UCSD-AML1 (cell line): ENCODE measurements around the gene ZNF132.
"Not testable (repeated sequence)": the region's sequence is repeated elsewhere in the genome, so short reads cannot be mapped to it uniquely, and the experiment has no call there.

Source experiments
- DNase-seq: peaks from one replicate; lab custom pipeline; 2025; ENCODE audit not compliant: unreplicated experiment; lab: John Stamatoyannopoulos, UW

Gene ZNF132

GRCh38 chr19:58439576-58440554 is at the start of gene ZNF132:
TSS of gene ZNF132 (minus strand) at chr19:58440153. CDS start at chr19:58439821, 332 bp downstream.
- DNase-seq, result peak; percentile 89

GRCh38 chr19:58484349-58484748 is 44.4 kb upstream of the ZNF132 start:
- DNase-seq, result not testable (repeated sequence)

- DNase-seq, result no peak
Measured at GRCh38 chr19:58483776-58484175, 43.8 kb upstream of the ZNF132 start.

GRCh38 chr19:58482372-58482771 is 42.4 kb upstream of the ZNF132 start:
- DNase-seq, result no peak

- no peak for DNase-seq
Measured at GRCh38 chr19:58480831-58481230, 40.9 kb upstream of the ZNF132 start.

- DNase-seq, result no peak
Measured at GRCh38 chr19:58480481-58480830, 40.5 kb upstream of the ZNF132 start.

- no peak for DNase-seq
Measured at GRCh38 chr19:58479736-58480480, 40.0 kb upstream of the ZNF132 start.

- no peak for DNase-seq
Measured at GRCh38 chr19:58479303-58479702, 39.4 kb upstream of the ZNF132 start.

- DNase-seq, result no peak
Measured at GRCh38 chr19:58477871-58478270, 37.9 kb upstream of the ZNF132 start.

- DNase-seq, result no peak
Measured at GRCh38 chr19:58477130-58477529, 37.2 kb upstream of the ZNF132 start.

GRCh38 chr19:58476498-58477015 is 36.6 kb upstream of the ZNF132 start:
- no peak for DNase-seq

- peak; percentile 96 for DNase-seq
Measured at GRCh38 chr19:58475714-58476497, 36.0 kb upstream of the ZNF132 start, which contains the start of gene ZNF446. TSS of gene ZNF446 (plus strand) at chr19:58476352. CDS start at chr19:58477219, 867 bp downstream.

GRCh38 chr19:58474997-58475713 is 35.2 kb upstream of the ZNF132 start:
- no peak for DNase-seq

- DNase-seq, result no peak
Measured at GRCh38 chr19:58474291-58474996, 34.5 kb upstream of the ZNF132 start.

GRCh38 chr19:58473775-58474174 is 33.8 kb upstream of the ZNF132 start:
- DNase-seq, result no peak

- DNase-seq, result no peak
Measured at GRCh38 chr19:58471736-58472135, 31.8 kb upstream of the ZNF132 start.

GRCh38 chr19:58470837-58471543 is 31.0 kb upstream of the ZNF132 start:
- DNase-seq, result not testable (repeated sequence)

- no peak for DNase-seq
Measured at GRCh38 chr19:58469241-58470013, 29.5 kb upstream of the ZNF132 start.
